Hepatocyte (in vitro differentiated cells): Measurements from ENCODE around the gene ZNF750. TPM values are rescaled to one million over a fixed set of nuclear protein-coding genes. Genes with fewer than 3 reads are reported as not detected.

Experiments used
- DNase-seq: peaks from one replicate; pipeline ENCODE4 v3.0.0-alpha.2; 2016; ENCODE audit warnings: low spot score
- H2AFZ ChIP-seq: fragments of 200-600 bp; sonication (generic); 2 replicates; pipeline ENCODE4 v1.6.0; 2016; ENCODE audit warnings: antibody characterized with exemption, mild to moderate bottlenecking
- H3K27ac ChIP-seq: fragments of 200-600 bp; sonication (generic); 2 replicates; pipeline ENCODE4 v1.5.1; 2016; ENCODE audit warnings: mild to moderate bottlenecking
- H3K27me3 ChIP-seq: fragments of 200-600 bp; sonication (generic); 2 replicates; pipeline ENCODE4 v1.6.1; 2016
- H3K36me3 ChIP-seq: fragments of 200-600 bp; sonication (generic); replicated peaks from 2 replicates; pipeline ENCODE4 v1.5.1; 2016; ENCODE audit warnings: low read depth; ENCODE audit not compliant: insufficient read depth
- H3K4me1 ChIP-seq: fragments of 200-600 bp; sonication (generic); 2 replicates; pipeline ENCODE4 v1.5.1; 2016; ENCODE audit warnings: mild to moderate bottlenecking, moderate library complexity; ENCODE audit not compliant: insufficient read depth
- H3K4me2 ChIP-seq: fragments of 200-600 bp; sonication (generic); 2 replicates; pipeline ENCODE4 v1.6.0; 2016
- H3K4me3 ChIP-seq: fragments of 200-600 bp; sonication (generic); 2 replicates; pipeline ENCODE4 v1.5.1; 2016; ENCODE audit warnings: mild to moderate bottlenecking
- H3K79me2 ChIP-seq: fragments of 200-600 bp; sonication (generic); 2 replicates; pipeline ENCODE4 v1.6.0; 2017; ENCODE audit warnings: mild to moderate bottlenecking
- H3K9me2 ChIP-seq: fragments of 200-600 bp; sonication (generic); replicated peaks from 2 replicates; pipeline ENCODE4 v1.6.0; 2017; ENCODE audit warnings: mild to moderate bottlenecking; ENCODE audit not compliant: insufficient read depth
- H3K9me3 ChIP-seq: fragments of 200-600 bp; sonication (generic); 2 replicates; pipeline ENCODE4 v1.5.1; 2016; ENCODE audit warnings: low read depth, mild to moderate bottlenecking
- H4K20me1 ChIP-seq: fragments of 200-600 bp; sonication (generic); 2 replicates; pipeline ENCODE4 v1.6.0; 2016; ENCODE audit warnings: mild to moderate bottlenecking; ENCODE audit not compliant: insufficient read depth, poor library complexity, severe bottlenecking
- EZH2 ChIP-seq: fragments of 200-600 bp; sonication (generic); IDR thresholded peaks from 2 replicates; pipeline ENCODE4 v1.6.1; 2016; ENCODE audit warnings: antibody characterized with exemption, mild to moderate bottlenecking, borderline replicate concordance
- EZH2phosphoT487 ChIP-seq: fragments of 200-600 bp; sonication (generic); IDR thresholded peaks from one replicate; pipeline ENCODE4 v1.6.1; 2018; ENCODE audit warnings: antibody characterized with exemption, mild to moderate bottlenecking, low read depth, moderate library complexity; ENCODE audit not compliant: unreplicated experiment, severe bottlenecking
- WGBS: methylation state at CpG from one replicate; pipeline ENCODE4 v1.1.6; 2016; ENCODE audit warnings: low lambda C conversion rate; ENCODE audit errors: missing lambda C conversion rate; 5-methylcytosine and 5-hydroxymethylcytosine counted together
- polyA plus RNA-seq: library from polyadenylated mRNA; unstranded; fragments of >200 nt; fragmentation: Nextera tagmentation; extraction: Ambion mirVana; gene quantifications from 2 replicates; pipeline ENCODE4 v1.2.1, GENCODE V29; 2016
- total RNA-seq: library from RNA; depleted of rRNA; stranded (reverse); fragments of >200 nt; gene quantifications from 2 replicates; pipeline ENCODE4 v1.2.3, GENCODE V29; 2014
- TF ChIP-seq, protein P1 (sequence below): fragments of 200-600 bp; sonication (generic); IDR thresholded peaks from 2 replicates; pipeline ENCODE4 v1.5.1; 2016; ENCODE audit warnings: antibody characterized with exemption, mild to moderate bottlenecking; ENCODE audit not compliant: poor library complexity

The ZNF750 gene
- total and polyA plus RNA-seq, 2 experiments from 2014 or later, result 0.27 to 2.1 TPM

DNA sequence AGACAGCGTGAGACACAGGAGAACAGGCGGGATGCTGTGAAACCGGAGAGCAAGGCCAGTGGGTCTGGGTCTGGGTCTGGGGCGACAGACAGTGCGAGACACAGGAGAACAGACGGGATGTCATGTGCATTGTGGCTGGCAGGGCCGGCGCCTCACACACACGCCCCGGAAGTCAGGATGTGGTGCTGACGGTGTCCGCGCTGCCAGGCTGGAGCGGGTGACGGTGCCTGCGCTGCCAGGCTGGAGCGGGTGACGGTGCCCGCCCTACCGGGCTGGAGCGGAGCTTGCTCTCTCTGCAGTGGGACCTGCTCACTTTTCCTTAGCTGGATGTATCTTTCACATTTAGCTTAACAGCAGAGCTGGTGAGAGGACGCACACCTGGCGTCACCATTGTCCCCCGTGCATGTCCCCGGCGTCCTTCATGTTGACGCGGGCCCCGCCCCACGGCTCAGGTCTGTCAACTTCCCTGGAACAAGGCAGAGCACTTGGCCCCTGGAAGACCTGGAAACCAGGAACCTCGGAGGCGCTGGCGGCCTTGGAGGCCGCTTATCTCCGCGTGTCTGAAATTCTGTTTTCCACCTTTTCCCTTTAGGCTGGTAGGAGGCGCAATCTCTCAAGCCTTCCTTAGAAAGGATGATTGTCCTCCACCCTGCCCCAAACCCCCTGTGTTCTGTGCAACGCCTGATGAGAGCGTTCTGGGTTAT lies 43.0 kb upstream of the ZNF750 start:
- Histone ChIP-seq H3K4me1 (peaks cover 24% of the 10 kb centered on the region), H3K9me3 (no peaks in the 10 kb centered on the region), H3K9me2 (no peaks in the 10 kb centered on the region), H3K79me2 (peaks cover 18% of the 10 kb centered on the region), H3K4me3 (no peak overlapping the region), H3K36me3 (no peaks in the 10 kb centered on the region), H2AFZ (no peak overlapping the region), H3K27ac (peak overlapping the region; percentile 76), H4K20me1 (no peaks in the 10 kb centered on the region), H3K4me2 (no peak overlapping the region), H3K27me3 (no peaks in the 10 kb centered on the region)
- TF ChIP-seq, protein P1, sequence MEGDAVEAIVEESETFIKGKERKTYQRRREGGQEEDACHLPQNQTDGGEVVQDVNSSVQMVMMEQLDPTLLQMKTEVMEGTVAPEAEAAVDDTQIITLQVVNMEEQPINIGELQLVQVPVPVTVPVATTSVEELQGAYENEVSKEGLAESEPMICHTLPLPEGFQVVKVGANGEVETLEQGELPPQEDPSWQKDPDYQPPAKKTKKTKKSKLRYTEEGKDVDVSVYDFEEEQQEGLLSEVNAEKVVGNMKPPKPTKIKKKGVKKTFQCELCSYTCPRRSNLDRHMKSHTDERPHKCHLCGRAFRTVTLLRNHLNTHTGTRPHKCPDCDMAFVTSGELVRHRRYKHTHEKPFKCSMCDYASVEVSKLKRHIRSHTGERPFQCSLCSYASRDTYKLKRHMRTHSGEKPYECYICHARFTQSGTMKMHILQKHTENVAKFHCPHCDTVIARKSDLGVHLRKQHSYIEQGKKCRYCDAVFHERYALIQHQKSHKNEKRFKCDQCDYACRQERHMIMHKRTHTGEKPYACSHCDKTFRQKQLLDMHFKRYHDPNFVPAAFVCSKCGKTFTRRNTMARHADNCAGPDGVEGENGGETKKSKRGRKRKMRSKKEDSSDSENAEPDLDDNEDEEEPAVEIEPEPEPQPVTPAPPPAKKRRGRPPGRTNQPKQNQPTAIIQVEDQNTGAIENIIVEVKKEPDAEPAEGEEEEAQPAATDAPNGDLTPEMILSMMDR, result no peak
- TF ChIP-seq EZH2, result no peak
- TF ChIP-seq EZH2phosphoT487, result no peak
- DNase-seq, result peak; percentile 51
- 93% methylated on average over 38 of the region's 39 CpGs for WGBS

GRCh38 chr17:82881900-82882714 lies 42.3 kb upstream of the ZNF750 start:
- Histone ChIP-seq H3K4me2 (peak overlapping the region; percentile 29), H3K36me3 (no peaks in the 10 kb centered on the region), H3K4me3 (no peak overlapping the region), H2AFZ (no peak overlapping the region), H3K9me3 (no peaks in the 10 kb centered on the region), H3K27me3 (no peaks in the 10 kb centered on the region), H3K9me2 (no peaks in the 10 kb centered on the region), H3K79me2 (peaks cover 18% of the 10 kb centered on the region), H3K27ac (peak overlapping the region; percentile 76), H4K20me1 (no peaks in the 10 kb centered on the region), H3K4me1 (peaks cover 31% of the 10 kb centered on the region)
- TF ChIP-seq EZH2phosphoT487 (no peak), EZH2 (no peak)
- TF ChIP-seq, protein P1, result no peak
- 83% methylated on average over 16 of the region's 17 CpGs for WGBS
- DNase-seq, result peak; percentile 66

- H3K4me1 ChIP-seq, result peaks cover 38% of the 10 kb centered on the region
- H2AFZ ChIP-seq, result no peak overlapping the region
- no peaks in the 10 kb centered on the region for H3K9me2 ChIP-seq
- 90% methylated on average over 21 of the region's 21 CpGs for WGBS
- H3K79me2 ChIP-seq, result peaks cover 18% of the 10 kb centered on the region
- no peak overlapping the region for H3K4me2 ChIP-seq
- no peaks in the 10 kb centered on the region for H4K20me1 ChIP-seq
- DNase-seq, result no peak
- H3K27me3 ChIP-seq, result no peaks in the 10 kb centered on the region
- no peaks in the 10 kb centered on the region for H3K36me3 ChIP-seq
- H3K4me3 ChIP-seq, result no peak overlapping the region
- H3K9me3 ChIP-seq, result no peaks in the 10 kb centered on the region
- TF ChIP-seq EZH2phosphoT487, result no peak
- no peak for TF ChIP-seq EZH2
- TF ChIP-seq, protein P1, result no peak
- peak overlapping the region; percentile 76 for H3K27ac ChIP-seq
These were observed 41.6 kb upstream of the ZNF750 start for GRCh38 chr17:82881324-82881823.
